Parathyroid adenoma (tissue), 2 donors: ENCODE results near the gene PODXL.

Experiments used
- H2AFZ ChIP-seq: fragments of 300-600 bp; sonication (generic); one replicate; pipeline ENCODE4 v1.7.0; 2017; ENCODE audit warnings: antibody characterized with exemption, mild to moderate bottlenecking
- H3K27ac ChIP-seq: fragments of 300-600 bp; sonication (generic); one replicate; pipeline ENCODE4 v1.7.0; 2017
- H3K27me3 ChIP-seq: fragments of 300-600 bp; sonication (generic); one replicate; pipeline ENCODE4 v1.7.0; 2017; ENCODE audit warnings: low read length; ENCODE audit not compliant: control insufficient read depth, insufficient read depth
- H3K36me3 ChIP-seq: fragments of 300-600 bp; sonication (generic); one replicate; pipeline ENCODE4 v1.7.0; 2017; ENCODE audit warnings: low read length; ENCODE audit not compliant: control insufficient read depth, insufficient read depth
- H3K4me1 ChIP-seq: fragments of 300-600 bp; sonication (generic); one replicate; pipeline ENCODE4 v1.7.0; 2017; ENCODE audit warnings: control low read depth
- H3K4me2 ChIP-seq: fragments of 300-600 bp; sonication (generic); one replicate; pipeline ENCODE4 v1.7.0; 2017; ENCODE audit warnings: low read length
- H3K4me3 ChIP-seq: fragments of 300-600 bp; sonication (generic); one replicate; pipeline ENCODE4 v1.7.0; 2017; ENCODE audit warnings: low read depth, low read length
- H3K79me2 ChIP-seq: fragments of 300-600 bp; sonication (generic); one replicate; pipeline ENCODE4 v1.7.0; 2017; ENCODE audit warnings: control low read depth
- H3K9ac ChIP-seq: fragments of 300-600 bp; sonication (generic); one replicate; pipeline ENCODE4 v1.7.0; 2017; ENCODE audit warnings: mild to moderate bottlenecking
- H3K9me3 ChIP-seq: fragments of 300-600 bp; sonication (generic); one replicate; pipeline ENCODE4 v1.7.0; 2017; ENCODE audit warnings: low read length; ENCODE audit not compliant: control insufficient read depth
- TF ChIP-seq, protein P1 (sequence below): fragments of 300-600 bp; sonication (generic); IDR thresholded peaks from one replicate; pipeline ENCODE4 v1.7.0; 2017; ENCODE audit warnings: antibody characterized with exemption, mild to moderate bottlenecking
- donor health status: primary hyperparathyroidism.

Gene PODXL

DNA sequence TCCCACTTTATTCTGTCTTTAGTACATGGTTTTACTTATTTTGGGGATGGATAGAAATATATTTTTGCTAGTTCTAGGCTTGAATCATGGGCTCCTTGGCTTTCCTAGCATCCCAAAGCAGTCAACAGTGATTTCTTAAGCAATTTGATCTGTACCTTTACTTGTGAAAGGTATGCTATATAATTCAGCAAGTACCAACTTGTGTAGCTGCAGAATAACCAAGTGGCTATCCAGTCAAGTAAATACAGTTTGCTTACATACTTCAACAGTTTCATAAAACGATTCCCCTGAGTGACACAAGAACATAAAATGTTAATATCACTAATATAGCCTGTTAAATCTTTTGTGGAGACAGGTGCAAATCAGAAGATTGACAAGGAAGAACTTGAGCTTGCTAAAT is 67.2 kb downstream of the PODXL start:
- H3K9ac ChIP-seq: no peak overlapping the region
- H3K4me3 ChIP-seq: no peak overlapping the region
- H3K27me3 ChIP-seq: no peaks in the 10 kb centered on the region
- H3K27ac ChIP-seq: no peak overlapping the region
- no peaks in the 10 kb centered on the region for H3K79me2 ChIP-seq
- no peaks in the 10 kb centered on the region for H3K36me3 ChIP-seq
- TF ChIP-seq, protein P1, sequence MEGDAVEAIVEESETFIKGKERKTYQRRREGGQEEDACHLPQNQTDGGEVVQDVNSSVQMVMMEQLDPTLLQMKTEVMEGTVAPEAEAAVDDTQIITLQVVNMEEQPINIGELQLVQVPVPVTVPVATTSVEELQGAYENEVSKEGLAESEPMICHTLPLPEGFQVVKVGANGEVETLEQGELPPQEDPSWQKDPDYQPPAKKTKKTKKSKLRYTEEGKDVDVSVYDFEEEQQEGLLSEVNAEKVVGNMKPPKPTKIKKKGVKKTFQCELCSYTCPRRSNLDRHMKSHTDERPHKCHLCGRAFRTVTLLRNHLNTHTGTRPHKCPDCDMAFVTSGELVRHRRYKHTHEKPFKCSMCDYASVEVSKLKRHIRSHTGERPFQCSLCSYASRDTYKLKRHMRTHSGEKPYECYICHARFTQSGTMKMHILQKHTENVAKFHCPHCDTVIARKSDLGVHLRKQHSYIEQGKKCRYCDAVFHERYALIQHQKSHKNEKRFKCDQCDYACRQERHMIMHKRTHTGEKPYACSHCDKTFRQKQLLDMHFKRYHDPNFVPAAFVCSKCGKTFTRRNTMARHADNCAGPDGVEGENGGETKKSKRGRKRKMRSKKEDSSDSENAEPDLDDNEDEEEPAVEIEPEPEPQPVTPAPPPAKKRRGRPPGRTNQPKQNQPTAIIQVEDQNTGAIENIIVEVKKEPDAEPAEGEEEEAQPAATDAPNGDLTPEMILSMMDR: no peak
- no peak overlapping the region for H3K4me2 ChIP-seq
- H3K4me1 ChIP-seq: no peaks in the 10 kb centered on the region
- H3K9me3 ChIP-seq: no peaks in the 10 kb centered on the region
- H2AFZ ChIP-seq: no peak overlapping the region

DNA sequence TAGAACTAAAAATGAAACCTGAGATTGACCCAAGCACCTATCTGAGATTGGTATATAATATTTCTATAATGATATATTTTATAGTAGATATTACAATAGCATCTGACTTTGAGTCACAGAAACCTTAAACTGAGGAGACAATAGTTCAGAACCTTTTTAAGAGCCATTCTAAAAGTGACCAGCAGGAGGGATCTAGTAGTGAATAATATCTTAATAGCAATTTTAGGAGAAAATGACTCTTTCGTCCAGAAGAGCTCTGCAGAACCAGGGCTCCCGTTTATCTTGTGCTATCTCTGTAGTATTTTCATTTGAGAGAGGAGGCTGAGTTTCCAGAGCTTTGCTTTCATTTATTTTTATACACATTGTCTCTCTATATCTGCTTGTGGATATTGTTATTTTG is 68.1 kb downstream of the PODXL start:
- Histone ChIP-seq H3K9me3 (no peaks in the 10 kb centered on the region), H3K27ac (no peak overlapping the region), H3K36me3 (no peaks in the 10 kb centered on the region), H3K4me3 (no peak overlapping the region), H3K27me3 (no peaks in the 10 kb centered on the region), H3K79me2 (no peaks in the 10 kb centered on the region), H3K9ac (no peak overlapping the region), H3K4me2 (no peak overlapping the region), H2AFZ (no peak overlapping the region), H3K4me1 (no peaks in the 10 kb centered on the region)
- TF ChIP-seq, protein P1: peak; percentile 18

DNA sequence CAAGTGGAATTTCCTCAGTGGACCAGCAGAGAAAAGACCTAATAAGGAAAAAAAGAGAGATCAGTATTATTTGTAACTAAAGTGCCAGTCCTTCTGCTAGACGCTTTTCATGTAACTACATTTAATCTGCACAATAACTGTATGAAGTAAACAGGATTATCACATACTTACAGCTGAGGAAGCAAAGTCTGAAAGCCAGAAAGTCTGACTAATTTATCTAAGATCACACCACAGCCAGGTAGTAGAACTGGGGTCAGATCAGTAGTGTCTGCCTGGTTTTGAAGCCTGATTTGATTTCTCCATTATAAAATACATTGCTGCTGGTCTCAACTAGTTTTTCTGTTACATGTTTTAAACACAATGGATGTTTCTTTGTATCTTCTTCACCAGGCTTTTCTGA is 69.2 kb downstream of the PODXL start:
- H3K4me1 ChIP-seq: no peaks in the 10 kb centered on the region
- TF ChIP-seq, protein P1: no peak
- H3K36me3 ChIP-seq: no peaks in the 10 kb centered on the region
- no peak overlapping the region for H3K4me3 ChIP-seq
- no peak overlapping the region for H3K4me2 ChIP-seq
- no peaks in the 10 kb centered on the region for H3K9me3 ChIP-seq
- no peaks in the 10 kb centered on the region for H3K79me2 ChIP-seq
- no peak overlapping the region for H3K9ac ChIP-seq
- H3K27ac ChIP-seq: no peak overlapping the region
- no peaks in the 10 kb centered on the region for H3K27me3 ChIP-seq
- no peak overlapping the region for H2AFZ ChIP-seq

DNA sequence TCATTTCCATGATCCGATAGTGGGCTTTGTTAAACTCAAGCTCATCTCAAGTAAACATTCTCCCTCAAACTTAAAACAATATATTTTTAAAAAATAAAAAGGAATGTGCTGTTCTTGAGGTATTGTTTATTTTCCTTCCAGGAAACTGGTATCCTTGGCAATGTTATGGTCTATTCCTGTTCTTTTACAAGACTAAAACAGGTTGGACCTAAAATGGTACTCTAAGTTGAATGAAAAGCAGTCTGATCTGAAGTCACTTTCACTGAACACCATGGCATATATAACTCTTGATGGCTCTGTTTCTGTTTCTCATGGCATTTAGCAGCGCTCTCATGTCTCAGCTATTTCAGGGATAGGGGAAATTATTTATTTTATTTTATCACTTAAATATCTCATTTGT is 70.1 kb downstream of the PODXL start:
- TF ChIP-seq, protein P1: no peak
- Histone ChIP-seq H3K4me2 (no peak overlapping the region), H3K27ac (no peak overlapping the region), H3K4me1 (no peaks in the 10 kb centered on the region), H3K79me2 (no peaks in the 10 kb centered on the region), H2AFZ (no peak overlapping the region), H3K27me3 (no peaks in the 10 kb centered on the region), H3K4me3 (no peak overlapping the region), H3K36me3 (no peaks in the 10 kb centered on the region), H3K9ac (no peak overlapping the region), H3K9me3 (no peaks in the 10 kb centered on the region)

DNA sequence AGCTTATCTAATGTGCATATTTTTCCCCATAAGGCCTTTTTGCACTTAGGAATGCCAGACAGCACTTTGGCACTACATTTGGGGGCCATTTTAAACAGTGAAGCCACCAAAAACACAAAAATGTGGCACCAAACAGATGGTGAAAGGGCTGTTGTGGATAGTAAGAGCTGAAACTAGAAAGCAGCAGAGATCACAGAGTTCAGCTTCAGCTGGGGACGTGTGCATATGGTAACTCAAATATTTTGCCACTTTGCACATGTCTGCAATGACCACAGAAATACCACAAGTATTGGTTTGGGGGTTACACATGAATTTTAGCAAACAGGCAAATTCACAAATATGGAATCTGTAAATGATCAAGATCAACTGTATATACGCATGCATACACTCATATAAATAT is 72.8 kb downstream of the PODXL start:
- Histone ChIP-seq H3K9ac (no peak overlapping the region), H3K36me3 (no peaks in the 10 kb centered on the region), H3K27me3 (no peaks in the 10 kb centered on the region), H3K27ac (no peak overlapping the region), H3K9me3 (no peaks in the 10 kb centered on the region), H3K79me2 (no peaks in the 10 kb centered on the region), H3K4me3 (no peak overlapping the region), H3K4me1 (no peaks in the 10 kb centered on the region), H2AFZ (no peak overlapping the region), H3K4me2 (no peak overlapping the region)
- TF ChIP-seq, protein P1: no peak
